Activated gamma-delta T cell treated with Interleukin-2 at 50 U/mL for 16 hours (primary cell): ENCODE data around the gene SLC35F3.
A peak's percentile ranks its signal among the peaks of the same experiment; 100 is the strongest.

ENCODE experiments used
- DNase-seq: peaks from one replicate; pipeline ENCODE4 v3.0.0-alpha.2; 2020

Gene SLC35F3

DNA sequence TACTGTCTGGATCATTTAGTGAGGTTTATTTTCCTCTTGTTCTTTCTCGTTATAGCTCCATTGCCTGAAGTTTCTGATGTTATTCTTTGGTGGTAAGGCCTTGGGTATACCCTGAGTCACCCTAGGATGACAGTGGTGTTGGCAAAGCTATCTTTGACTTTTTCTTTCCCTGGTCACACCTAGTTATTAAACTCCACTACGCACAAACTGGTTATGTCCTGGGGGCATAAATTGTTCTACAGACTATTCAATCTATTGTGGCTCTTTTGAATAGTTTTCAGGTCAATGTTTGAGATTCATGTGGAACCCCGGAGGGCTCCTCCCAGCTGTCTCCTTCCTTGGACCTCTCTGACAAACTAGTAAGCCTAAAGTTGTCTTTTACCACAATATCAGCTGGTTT is 157.7 kb downstream of the SLC35F3 start:
- no peak for DNase-seq

DNA sequence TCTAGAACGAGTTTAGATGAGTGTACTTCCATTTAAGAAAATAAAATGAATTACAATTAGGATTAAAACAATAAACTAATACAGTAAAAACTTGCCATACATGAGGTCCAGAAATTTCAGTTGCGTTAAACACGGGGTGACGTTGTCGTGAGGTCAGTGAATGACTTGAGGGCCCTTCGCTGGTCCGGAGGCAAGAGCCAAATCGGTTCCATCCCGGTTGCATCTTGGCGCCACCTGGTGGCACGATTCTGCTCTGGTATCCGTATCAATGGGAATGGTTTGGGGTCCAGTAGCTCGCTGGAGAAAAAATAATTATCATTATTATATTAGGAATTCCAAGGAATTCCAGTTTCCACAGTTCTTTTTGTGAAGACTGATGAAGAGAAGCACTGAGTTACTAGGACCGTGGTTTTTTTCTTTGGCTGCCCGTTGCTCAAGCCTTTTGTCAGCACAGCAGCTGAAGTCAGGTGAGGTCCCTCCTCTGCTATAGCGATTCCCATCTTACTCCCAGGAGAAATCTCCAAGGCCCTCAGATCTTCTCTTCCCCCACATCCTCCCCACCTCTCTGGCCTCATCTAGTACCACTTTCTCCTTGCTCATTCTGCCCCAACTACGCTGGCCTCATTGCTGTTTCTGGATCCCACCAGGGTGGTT is 161.4 kb downstream of the SLC35F3 start:
- DNase-seq: peak; percentile 60

DNA sequence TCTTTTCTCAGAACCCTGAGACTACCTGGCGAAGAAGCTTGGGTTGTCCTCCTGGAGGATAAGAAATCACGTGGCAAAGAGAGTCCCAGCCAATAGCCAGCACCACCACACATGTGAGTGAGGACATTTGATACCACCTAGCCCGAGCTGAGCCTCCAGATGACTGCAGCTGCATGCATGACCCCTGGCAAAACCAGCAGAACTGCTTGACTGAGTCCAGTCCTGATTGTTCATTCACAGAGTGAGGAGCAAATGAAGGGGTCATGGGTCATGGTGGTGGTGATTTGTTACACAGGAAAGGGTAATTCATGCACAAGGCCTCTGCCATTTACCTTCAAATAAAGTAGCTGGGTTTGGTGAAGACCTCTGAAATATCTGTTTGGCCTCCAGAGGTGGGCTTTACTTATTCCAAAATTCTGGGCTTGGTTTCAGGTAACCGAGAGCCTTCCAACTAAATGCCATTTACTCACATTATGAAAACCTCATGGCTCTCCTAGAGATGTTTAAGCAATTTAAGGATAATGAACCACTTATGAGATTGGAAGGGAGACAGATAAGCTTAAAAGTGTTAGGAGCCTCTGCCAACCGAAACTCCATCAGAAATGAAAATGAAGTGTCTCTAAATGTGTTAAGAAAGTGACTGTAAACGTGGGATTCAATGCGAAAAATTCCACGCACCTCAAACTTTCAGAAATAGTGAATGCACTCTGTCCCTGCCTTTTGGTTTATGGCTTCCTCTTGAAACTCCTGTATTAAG is 163.3 kb downstream of the SLC35F3 start:
- DNase-seq: no peak

DNA sequence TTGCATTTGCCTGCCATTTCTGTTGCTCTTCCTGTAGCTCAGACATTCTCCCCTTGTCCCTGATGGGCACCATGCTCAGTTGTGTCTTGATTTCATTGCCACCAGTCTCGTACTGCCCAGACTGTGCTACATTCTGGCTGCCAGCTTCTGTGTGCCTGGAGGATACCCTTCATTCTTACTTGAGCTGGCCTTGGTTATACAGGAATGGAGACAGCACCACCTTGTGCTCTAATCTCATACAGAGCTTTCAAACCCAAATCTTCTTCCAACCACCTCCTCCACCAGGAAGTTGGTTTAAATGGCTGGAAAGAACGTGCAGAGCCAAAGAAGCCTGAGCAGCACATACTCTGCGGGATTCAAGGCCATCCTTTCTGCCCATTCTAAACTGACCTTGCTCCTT is 165.3 kb downstream of the SLC35F3 start:
- DNase-seq: no peak

- DNase-seq: no peak
These were observed 168.3 kb downstream of the SLC35F3 start for GRCh38 chr1:234072793-234073192.

- no peak for DNase-seq
These were observed 173.7 kb downstream of the SLC35F3 start for GRCh38 chr1:234078143-234078542.

DNA sequence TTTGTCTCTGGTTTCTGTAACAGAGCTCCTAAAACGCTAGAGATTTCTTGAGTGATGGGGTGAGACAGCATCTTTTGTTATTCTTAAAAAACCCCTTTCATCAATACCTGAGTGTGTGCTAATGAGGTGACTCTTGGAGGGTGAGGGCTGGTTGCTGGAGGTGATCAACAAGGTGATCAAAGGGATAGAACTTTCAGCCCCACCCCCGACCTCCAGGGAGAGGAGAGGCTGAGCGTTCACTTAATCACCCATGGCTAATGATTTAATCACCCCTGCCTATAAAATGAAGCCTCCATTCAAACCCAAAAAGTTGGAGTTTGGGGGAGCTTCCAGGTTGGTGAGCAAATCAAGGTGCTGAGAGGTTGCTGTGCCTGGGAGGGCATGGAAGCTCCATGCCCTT is 175.4 kb downstream of the SLC35F3 start:
- no peak for DNase-seq

GRCh38 chr1:234083460-234083859 is 179.0 kb downstream of the SLC35F3 start:
- no peak for DNase-seq

GRCh38 chr1:234089396-234089795 is 184.9 kb downstream of the SLC35F3 start:
- DNase-seq: no peak

DNA sequence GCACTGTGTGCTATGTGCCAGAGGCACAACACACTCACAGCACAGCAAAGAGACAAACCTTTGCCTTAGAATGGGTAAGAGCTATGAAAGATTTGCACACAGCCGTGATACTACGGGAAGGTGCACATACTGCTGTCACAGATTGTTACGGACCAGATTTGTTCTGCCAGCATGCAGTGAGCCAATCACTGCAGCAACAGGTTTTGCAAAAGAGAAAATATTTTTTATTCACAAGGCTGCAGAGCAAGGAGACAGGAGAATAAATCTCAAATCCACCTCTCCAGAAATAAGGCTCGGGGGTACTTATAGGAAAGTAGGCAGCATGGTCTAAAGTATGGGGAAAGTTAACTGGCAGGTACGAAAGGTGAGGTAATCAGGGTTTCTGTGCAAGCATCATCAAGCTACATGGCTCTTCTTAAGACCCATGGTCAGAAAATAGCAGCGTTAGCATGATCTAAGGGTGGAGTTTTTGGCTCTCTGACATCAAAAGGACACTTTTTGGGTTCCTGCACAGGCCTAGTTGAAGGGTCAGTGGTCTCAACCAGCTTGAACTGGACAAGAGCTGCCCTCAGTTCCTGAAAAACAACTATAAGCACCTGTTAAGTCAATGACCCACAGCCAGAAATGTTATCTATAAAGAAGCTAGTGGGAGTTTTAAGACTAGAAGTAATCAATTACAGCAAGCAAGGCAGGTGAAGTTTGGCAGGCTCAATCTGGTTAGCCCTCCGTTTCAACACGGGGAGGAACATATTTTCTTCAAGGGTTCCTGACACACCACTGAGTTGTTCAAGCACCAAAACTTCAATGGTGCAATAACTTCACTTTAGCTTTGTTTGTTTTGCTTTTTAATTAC is 186.0 kb downstream of the SLC35F3 start:
- DNase-seq: no peak

- no peak for DNase-seq
These were observed 186.6 kb downstream of the SLC35F3 start for GRCh38 chr1:234091065-234091401.

GRCh38 chr1:234091876-234092275 is 187.4 kb downstream of the SLC35F3 start:
- DNase-seq: no peak

DNA sequence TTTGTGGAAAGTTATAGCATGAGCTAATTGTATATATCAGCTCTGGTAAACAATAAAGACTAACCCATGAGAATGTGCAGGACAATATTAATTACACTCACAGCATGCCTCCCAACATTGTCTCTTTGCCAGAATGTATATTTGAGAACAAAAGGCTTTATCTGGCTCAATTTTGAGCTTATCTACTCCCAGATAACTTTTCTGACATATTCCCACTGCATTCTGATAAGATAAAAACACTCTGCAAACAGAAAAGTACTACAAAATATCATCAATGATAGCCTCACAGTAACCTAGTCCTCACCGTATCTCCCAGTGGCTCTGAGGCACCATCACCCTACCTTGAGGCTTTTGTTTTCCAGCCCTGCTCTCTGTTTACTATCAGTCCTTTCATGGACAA is 188.6 kb downstream of the SLC35F3 start:
- no peak for DNase-seq

DNA sequence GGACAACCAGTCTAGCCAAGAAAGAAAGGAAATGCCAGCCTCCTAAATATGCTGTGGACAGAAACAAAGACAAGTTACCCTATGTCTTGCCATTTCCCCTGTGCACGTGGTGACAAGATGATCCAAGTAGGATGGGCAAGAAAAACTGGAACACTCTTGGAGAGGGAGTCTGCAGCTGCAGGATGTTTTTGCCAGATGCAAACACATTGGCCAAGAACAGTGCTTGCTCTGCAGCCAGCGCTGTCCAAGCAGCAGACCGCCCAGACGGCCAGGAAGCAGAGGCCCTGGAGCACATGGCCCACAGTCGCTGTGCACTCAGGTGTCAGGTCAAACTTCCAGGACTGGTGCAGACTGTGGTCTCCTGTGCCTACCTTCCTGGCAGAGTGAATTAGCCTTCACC is 189.3 kb downstream of the SLC35F3 start:
- DNase-seq: no peak

DNA sequence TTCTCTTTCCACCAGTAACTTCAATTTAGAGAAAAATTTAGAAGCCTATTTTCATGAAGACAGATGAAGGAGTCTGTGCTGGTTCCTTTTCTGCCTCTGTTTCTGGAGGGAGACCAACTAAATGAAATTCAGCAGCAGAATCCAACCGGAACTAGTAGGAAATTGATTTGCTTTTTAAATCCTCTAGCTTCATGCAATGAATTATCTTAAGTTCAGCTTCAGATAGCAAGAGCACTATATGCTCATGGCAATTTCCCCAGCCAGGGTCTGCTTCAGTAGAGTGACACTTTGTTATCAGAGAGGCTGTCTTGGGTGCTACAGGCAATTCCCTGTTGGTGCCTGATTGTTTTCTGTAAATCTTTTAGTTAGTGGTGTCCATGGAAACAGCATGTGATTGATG is 189.7 kb downstream of the SLC35F3 start:
- DNase-seq: no peak

GRCh38 chr1:234096161-234096770 is 191.8 kb downstream of the SLC35F3 start:
- DNase-seq: no peak

- DNase-seq: no peak
These were observed 198.1 kb downstream of the SLC35F3 start for GRCh38 chr1:234102583-234102982.

- no peak for DNase-seq
These were observed 198.7 kb downstream of the SLC35F3 start for GRCh38 chr1:234103198-234103597.

GRCh38 chr1:234106032-234106431 is 201.6 kb downstream of the SLC35F3 start:
- no peak for DNase-seq

DNA sequence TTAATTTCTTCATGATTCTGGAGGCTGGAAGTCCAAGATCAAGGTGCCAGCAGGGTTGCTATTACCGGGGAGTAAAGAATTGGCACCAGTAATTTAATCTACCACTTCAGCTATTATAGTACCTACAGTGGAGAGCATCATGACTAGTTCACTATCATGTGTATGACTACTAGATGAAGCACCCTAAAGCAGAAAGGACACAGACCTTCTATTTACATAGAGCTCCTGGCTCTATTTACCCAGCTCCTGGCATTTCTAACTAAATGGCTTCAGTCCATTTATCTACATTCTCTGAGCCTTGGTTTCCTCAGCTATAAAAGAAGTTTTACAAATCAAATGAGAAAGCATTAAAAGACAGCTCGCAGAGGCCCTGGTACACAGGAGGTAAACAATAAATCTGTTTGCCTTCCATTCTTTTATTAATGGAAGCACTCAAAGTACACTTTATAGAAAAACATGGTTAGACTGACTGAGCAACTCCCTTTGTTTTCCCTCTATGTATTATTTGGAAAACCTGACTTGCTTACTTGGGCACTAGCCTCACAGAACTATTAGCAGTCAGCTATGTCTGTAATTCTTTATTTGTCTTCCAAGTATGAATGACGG is 203.0 kb downstream of the SLC35F3 start:
- DNase-seq: no peak

GRCh38 chr1:234108921-234109320 is 204.4 kb downstream of the SLC35F3 start:
- DNase-seq: no peak

DNA sequence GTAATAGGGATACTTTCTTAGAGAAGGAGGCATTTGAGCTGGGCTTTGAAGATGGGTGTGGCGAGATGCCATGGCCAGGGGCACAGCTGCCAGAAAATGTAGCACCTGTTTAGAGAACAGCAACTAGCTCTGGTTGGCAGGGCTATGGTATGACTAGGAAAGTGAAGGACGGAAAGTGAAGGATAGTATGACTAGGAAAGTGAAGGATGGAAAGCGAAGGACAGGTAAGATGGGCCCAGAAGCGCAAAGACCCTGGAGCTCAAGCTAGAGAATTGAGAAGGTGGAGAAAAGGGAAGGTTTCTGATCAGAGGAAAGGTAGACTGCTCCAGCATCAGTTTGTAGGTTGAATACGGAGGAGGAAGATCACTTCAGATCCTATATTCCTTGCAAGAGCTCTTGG is 205.4 kb downstream of the SLC35F3 start:
- DNase-seq: no peak
